EH (cell line): ENCODE results near the gene UBAC2.
"Not testable (repeated sequence)": the region's sequence is repeated elsewhere in the genome, so short reads cannot be mapped to it uniquely, and the experiment has no call there.

ENCODE experiments used
- DNase-seq: peaks from one replicate; pipeline ENCODE4 v3.0.0-alpha.2; 2015; ENCODE audit warnings: low read depth

UBAC2 gene

GRCh38 chr13:99214731-99215130 lies 14.1 kb downstream of the UBAC2 start:
- DNase-seq, result no peak

DNA sequence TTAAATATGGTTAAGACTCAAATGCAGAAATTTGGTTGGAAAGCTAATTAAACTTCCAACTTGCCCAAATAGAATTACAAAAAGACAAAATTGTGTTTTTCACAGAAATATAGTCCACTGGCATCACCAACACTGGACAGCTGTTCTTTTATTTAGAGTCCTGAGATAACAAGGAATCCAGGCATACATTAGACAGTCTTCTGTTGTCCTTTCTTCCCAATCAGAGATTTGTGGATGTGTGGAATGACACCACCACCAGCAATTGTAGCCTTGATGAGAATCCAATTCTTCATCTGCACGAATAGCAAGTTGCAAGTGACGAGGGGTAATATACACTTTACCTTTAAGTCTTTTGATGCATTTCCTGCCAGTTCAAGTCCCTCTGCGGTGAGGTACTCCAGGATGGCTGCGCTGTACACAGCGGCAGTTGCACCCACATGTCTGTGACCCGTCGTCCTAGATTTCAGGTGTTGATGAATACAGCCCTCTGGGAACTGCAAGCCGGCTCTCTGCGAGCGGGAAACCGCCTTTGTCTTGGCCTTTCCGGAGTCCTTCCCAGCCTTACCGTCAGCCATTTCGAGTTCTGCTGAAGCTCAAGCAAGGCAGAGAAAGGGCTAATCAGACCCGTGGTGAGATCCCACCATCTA lies 14.7 kb downstream of the UBAC2 start:
- no peak for DNase-seq

DNA sequence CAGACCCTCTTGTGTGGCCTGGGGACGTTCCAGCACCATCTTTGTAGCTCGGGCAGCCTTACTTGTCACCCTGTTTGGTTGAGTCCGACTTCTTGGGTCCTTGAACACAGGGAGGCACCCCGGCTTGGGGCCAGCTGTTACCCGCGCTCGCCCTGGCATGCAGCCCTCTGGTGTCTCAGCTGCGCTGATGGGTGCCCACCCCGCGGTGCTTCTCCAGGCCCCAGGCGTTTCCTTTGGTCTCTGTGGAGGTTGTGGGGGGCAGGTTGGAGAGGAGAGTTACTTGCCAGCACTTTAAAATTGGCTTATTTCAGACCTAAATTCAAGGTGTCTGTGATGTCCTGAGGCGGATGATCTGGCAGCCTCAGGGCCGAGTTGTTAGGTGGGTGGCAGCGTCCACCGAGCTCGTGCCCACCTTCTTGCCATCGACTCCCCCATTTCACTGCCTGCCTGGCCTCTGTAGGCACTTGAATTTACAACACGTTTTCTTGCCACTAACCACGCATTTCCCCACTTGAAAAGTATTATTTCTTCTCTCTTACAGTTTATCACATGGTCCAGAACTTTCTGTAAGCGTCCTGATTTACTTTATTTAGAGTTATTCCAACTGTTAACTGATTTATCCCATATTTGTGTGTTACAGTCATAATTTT lies 16.9 kb downstream of the UBAC2 start:
- no peak for DNase-seq

- DNase-seq, result no peak
Observed at GRCh38 chr13:99218126-99218525, 17.5 kb downstream of the UBAC2 start.

- no peak for DNase-seq
Observed at GRCh38 chr13:99218545-99218944, 17.9 kb downstream of the UBAC2 start.

DNA sequence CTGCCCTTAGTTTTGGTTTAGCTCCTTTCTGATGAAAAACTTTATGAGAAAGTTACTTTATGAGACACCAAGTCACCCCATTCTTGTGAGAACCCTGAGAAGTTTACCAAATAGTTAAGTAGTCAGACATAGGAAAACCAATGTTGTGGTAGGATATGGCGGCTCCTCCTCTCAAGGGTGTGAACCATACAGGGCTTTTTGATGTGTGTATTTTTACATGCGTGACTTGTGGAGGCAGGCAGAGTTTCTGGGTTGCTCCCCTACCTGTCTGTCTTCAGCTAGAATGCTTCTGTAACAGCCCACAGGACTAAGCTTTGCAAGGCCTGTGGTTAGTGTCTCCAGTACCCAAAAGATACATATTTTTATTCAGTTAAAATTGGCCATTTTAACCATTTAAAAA lies 18.3 kb downstream of the UBAC2 start:
- DNase-seq, result no peak

GRCh38 chr13:99220199-99220935 lies 19.7 kb downstream of the UBAC2 start:
- no peak for DNase-seq

- no peak for DNase-seq
Observed at GRCh38 chr13:99221567-99222239, 21.0 kb downstream of the UBAC2 start.

DNA sequence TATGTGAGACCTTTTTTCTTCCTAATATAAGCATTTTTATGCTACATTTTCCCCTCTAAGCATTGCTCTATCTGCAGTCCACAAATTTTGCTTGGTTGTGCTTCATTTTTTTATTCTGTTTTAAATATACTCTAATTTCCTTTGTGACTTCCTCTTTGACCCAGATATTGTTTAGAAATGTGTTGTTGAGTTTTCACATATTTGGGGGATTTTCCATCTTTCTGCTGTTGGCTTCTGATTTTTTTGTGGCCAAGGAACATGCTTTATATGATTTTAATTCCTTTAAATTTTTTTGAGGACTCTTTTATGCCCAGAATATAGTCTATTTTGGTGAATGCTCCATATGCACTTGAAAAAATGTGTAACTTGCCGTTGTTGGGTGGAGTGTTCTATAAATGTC lies 22.9 kb downstream of the UBAC2 start:
- no peak for DNase-seq

GRCh38 chr13:99224021-99224420 lies 23.4 kb downstream of the UBAC2 start:
- DNase-seq, result peak; percentile 15

GRCh38 chr13:99225078-99225477 lies 24.4 kb downstream of the UBAC2 start:
- DNase-seq, result no peak

- DNase-seq, result no peak
Observed at GRCh38 chr13:99226513-99226912, 25.9 kb downstream of the UBAC2 start.

- peak; percentile 17 for DNase-seq
Observed at GRCh38 chr13:99227331-99227900, 26.8 kb downstream of the UBAC2 start.

DNA sequence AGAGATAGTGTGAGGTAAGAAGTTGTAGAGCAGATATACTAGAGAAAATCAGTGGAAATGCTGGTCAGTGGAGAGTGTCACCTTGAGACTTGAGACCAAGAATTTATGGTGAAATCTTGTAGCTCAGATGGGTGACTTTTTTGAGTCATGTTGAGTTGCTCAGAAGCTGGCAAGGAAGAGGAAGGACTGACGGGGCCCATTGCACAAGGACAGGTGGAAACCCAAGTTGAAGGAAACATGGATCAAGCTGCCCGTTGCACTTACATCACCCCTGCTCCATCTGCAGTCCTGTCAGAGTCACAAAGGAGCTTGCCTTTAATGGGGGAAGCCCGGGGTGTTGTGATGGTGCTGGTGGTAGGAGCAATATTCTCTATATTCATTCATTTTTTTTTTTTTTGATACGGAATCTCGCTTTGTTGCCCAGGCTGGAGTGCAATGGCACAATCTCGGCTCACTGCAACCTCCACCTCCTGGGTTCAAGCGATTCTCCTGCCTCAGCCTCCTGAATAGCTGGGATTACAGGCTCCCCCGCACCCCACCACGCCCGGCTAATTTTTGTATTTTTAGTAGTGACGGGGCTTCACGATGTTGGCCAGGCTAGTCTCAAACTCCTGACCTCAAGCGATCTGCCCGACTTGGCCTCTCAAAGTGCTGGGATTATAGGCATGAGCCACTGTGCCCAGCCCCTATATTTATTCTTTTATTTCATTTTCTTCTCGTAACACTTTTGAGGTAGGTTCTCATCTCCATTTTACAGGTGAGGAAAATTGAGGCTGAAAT lies 27.4 kb downstream of the UBAC2 start:
- DNase-seq, result no peak

DNA sequence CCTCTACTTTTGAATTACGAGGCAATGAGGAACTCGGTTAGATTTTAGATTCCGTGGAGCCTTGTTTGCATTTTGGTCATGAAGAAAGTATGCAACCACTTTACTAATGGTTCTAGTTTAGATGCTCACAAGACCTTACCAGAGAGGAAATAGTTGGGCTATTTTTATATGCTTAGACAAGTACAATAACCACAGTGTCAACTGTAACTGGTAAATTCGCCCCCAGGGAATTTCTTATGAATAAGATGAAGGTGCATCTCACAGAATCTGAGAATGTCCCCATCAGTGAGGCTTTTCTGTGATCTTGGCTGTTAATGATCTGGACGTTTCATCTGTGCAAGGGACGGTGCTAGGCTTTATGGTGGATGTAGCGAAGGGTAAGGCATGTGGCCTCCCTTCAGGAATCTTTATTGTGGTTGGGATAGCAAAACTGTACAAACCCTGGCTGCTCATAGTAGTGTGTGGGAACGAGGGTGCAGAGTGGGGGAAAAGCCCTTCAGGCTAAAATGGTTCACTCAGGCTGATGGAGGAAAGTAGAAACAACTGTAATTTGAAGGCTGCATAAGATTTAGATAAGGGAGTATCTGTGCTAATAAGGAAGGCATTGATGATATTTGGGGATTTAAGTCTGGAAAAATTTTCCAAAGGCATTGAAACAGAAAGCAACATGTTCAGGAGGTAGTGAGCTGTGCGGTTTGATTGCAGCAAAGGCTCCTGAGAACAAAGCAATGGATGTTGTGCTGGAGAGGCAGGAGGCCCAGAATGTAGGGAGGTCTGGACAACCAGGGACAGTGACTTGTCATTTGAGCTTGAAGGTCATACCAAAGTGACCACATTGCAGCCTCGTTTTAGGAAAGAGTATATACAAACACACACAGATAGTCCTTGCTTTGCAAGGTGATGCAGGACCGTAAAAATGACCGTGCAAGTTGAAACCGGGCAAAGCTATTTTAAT lies 28.4 kb downstream of the UBAC2 start:
- peak; percentile 94 for DNase-seq

DNA sequence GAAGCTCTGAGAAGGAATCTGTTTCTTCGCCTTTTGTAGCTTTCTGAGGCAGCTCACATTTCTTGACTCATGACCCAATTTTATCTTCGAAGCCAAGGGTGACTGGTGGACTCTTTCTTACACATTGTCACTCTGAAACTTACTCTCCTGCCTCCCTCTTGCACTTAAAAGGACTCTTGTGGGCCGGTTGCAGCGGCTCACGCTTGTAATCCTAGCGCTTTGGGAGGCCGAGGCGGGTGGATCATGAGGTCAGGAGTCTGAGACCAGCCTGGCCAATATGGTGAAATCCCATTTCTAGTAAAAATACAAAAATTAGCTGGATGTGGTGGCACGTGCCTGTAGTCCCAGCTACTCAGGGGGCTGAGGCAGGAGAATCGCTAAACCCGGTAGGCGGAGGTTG lies 29.9 kb downstream of the UBAC2 start:
- DNase-seq, result not testable (repeated sequence)

DNA sequence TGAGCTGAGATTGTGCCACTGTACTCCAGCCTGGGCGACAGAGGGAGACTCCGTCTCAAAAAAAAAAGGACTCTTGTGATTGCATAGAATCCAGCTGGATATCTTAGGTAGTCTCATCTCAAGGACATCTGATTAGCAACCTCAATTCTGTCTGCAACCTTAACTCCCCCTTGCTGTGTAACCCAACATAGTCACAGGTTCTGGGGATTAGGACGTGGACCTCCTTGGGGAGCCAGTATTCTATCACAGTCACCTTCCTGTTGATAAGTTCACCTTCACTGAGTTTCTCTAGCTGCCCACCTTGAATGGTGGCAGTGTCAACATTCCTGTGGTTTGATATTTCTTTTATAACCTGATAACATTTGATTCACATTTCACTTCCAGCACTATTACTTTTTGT lies 30.3 kb downstream of the UBAC2 start:
- no peak for DNase-seq

DNA sequence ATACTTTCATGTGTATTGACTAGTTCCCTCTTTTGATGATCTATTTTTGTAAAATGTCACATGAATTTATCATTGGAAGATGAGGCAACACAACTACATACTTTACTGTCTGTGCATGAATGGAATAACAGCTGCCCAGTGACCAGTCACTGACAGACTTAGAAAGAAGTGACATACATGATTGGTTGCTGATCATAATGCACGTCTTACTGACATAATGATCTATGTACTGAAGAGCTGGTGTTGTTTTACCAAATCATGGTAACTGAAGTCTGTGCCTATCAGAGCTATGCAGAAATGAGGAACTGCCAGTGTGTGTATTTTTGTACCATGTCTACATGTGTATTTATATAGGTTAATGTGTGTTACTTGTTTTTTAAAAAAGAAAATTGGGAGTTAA lies 31.1 kb downstream of the UBAC2 start:
- no peak for DNase-seq

- no peak for DNase-seq
Observed at GRCh38 chr13:99237981-99238662, 37.5 kb downstream of the UBAC2 start.

GRCh38 chr13:99246100-99246499 lies 45.4 kb downstream of the UBAC2 start:
- DNase-seq, result no peak
